GM23248 (cell line): ENCODE data around the gene CDK5.

Source experiments
- EZH2 ChIP-seq: fragments of 200-600 bp; sonication (generic); IDR thresholded peaks from 2 replicates; pipeline ENCODE4 v1.6.1; 2018; ENCODE audit warnings: antibody characterized with exemption, mild to moderate bottlenecking; ENCODE audit not compliant: insufficient read depth, poor library complexity, severe bottlenecking
- EZH2phosphoT487 ChIP-seq: fragments of 200-600 bp; sonication (generic); IDR thresholded peaks from 2 replicates; pipeline ENCODE4 v1.6.1; 2018; ENCODE audit warnings: antibody characterized with exemption, moderate library complexity, mild to moderate bottlenecking, low read depth; ENCODE audit not compliant: insufficient read depth

- TF ChIP-seq EZH2 (no peak), EZH2phosphoT487 (no peak)
Observed at GRCh38 chr7:151010037-151010306, 47.7 kb downstream of the CDK5 start.
